ENCODE results near the gene COQ5. TPM values are rescaled to one million over a fixed set of nuclear protein-coding genes. Genes with fewer than 3 reads are reported as not detected.

Gene COQ5
- total RNA-seq, 4 donors from 2014 or later = 19.3 to 27.6 (median 22.6) TPM

- Histone ChIP-seq H3K36me3 (peaks cover 0 to 21% of the 10 kb centered on the region in 2 donors), H3K4me3 (no peak overlapping the region), H3K27ac (no peak overlapping the region), H3K9me3 (no peaks in the 10 kb centered on the region), H3K27me3 (no peaks in the 10 kb centered on the region), H3K4me1 (no peaks in the 10 kb centered on the region)
- no peak for ATAC-seq
- no peak for TF ChIP-seq POLR2AphosphoS5 (IDR thresholded peaks at IDR 0.05)
- TF ChIP-seq, protein P1, sequence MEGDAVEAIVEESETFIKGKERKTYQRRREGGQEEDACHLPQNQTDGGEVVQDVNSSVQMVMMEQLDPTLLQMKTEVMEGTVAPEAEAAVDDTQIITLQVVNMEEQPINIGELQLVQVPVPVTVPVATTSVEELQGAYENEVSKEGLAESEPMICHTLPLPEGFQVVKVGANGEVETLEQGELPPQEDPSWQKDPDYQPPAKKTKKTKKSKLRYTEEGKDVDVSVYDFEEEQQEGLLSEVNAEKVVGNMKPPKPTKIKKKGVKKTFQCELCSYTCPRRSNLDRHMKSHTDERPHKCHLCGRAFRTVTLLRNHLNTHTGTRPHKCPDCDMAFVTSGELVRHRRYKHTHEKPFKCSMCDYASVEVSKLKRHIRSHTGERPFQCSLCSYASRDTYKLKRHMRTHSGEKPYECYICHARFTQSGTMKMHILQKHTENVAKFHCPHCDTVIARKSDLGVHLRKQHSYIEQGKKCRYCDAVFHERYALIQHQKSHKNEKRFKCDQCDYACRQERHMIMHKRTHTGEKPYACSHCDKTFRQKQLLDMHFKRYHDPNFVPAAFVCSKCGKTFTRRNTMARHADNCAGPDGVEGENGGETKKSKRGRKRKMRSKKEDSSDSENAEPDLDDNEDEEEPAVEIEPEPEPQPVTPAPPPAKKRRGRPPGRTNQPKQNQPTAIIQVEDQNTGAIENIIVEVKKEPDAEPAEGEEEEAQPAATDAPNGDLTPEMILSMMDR (IDR thresholded peaks at IDR 0.05) = no peak
- TF ChIP-seq POLR2A (IDR thresholded peaks at IDR 0.05) = no peak
- TF ChIP-seq EP300 (IDR thresholded peaks at IDR 0.05) = no peak
- WGBS, 2 donors (ENCODE audit: low coverage in 1 of 2) = 80 to 89% methylated on average over 1 of the region's 1 CpG
Measured at GRCh38 chr12:120483621-120484020, 45.3 kb downstream of the COQ5 start.

DNA sequence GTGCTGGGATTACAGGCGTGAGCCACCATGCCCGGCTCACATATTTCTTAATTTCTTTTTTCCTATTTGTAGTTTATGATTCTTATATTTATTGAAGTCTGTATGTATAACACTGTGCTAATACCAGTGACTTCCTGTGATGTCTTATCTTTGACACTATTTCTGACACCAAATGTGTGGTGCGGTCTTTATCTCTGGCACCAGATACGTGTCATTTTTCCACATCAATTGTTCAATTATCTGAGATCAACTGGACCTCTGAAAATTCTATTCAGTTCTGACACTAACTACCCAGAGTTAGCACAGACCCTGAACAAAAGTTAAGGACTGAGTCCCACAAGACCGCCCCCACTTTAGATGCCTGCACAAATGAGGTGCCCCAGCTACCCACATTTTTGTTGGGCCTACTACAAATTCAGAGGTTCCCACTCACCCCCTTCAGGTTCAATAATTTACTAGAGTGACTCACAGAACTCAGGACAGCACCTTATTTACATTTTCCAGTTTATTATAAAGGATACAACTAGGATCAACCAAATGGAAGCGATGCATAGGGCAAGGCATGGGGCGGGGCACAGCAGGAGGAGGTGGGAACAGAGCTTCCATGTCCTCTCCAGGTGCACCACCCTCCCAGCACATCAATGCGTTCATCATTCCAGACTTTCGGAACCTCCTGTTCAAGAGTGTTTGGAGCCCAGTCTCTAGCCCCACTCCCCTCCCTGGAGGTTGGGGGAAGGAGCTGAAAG lies 47.8 kb downstream of the COQ5 start:
- Histone ChIP-seq H3K27me3 (no peaks in the 10 kb centered on the region), H3K4me3 (no peak overlapping the region), H3K36me3 (peaks cover 0 to 14% of the 10 kb centered on the region in 2 donors), H3K9me3 (no peaks in the 10 kb centered on the region), H3K4me1 (no peaks in the 10 kb centered on the region), H3K27ac (no peak overlapping the region)
- TF ChIP-seq POLR2AphosphoS5 (IDR thresholded peaks at IDR 0.05) (no peak), EP300 (IDR thresholded peaks at IDR 0.05) (no peak), POLR2A (IDR thresholded peaks at IDR 0.05) (no peak)
- TF ChIP-seq, protein P1 (IDR thresholded peaks at IDR 0.05) = no peak
- ATAC-seq = no peak
- WGBS, 2 donors (ENCODE audit: low coverage in 1 of 2) = 93 to 94% methylated on average over 5 to 9 of the region's 9 CpGs

DNA sequence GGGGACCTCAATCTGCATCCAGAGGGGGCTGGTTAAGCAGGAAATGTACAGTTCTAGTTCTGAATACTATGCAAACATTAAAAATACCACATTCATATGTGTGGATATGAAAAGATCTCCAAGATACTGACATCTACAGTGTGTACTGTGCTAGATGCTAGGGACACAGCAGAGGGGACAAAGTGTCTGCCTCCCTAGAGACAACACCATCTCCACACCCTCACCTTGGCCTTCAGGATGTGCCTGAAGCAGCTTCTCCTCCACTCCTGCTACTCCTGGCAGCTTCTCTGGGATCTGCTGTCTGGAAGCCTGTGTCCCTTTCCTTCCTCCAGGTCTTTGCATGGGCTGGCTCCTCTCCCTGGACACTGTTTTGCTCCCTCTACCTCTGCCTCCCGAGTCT lies 48.7 kb downstream of the COQ5 start:
- Histone ChIP-seq H3K4me1 (no peaks in the 10 kb centered on the region), H3K27ac (no peak overlapping the region)

GRCh38 chr12:120479458-120479857 lies 49.5 kb downstream of the COQ5 start:
- Histone ChIP-seq H3K27ac (no peak overlapping the region), H3K36me3 (peaks cover 0 to 14% of the 10 kb centered on the region in 2 donors), H3K9me3 (no peaks in the 10 kb centered on the region), H3K27me3 (no peaks in the 10 kb centered on the region), H3K4me3 (no peak overlapping the region), H3K4me1 (no peaks in the 10 kb centered on the region)
- 100% methylated on average over 1 of the region's 1 CpG; no CpG with 5 or more reads in 1 of the 2 donors for WGBS, 2 donors (ENCODE audit: low coverage in 1 of 2)
- no peak for TF ChIP-seq EP300 (IDR thresholded peaks at IDR 0.05)
- no peak for TF ChIP-seq POLR2A (IDR thresholded peaks at IDR 0.05)
- TF ChIP-seq, protein P1 (IDR thresholded peaks at IDR 0.05) = no peak
- no peak for TF ChIP-seq POLR2AphosphoS5 (IDR thresholded peaks at IDR 0.05)
- no peak for ATAC-seq

More for the DNA sequence above, 48.7 kb downstream of the COQ5 start:
- no peak for TF ChIP-seq POLR2A (IDR thresholded peaks at IDR 0.05)
- no peak for TF ChIP-seq EP300 (IDR thresholded peaks at IDR 0.05)
- TF ChIP-seq, protein P1 (IDR thresholded peaks at IDR 0.05) = no peak
- no peak for TF ChIP-seq POLR2AphosphoS5 (IDR thresholded peaks at IDR 0.05)
- Histone ChIP-seq H3K9me3 (no peaks in the 10 kb centered on the region), H3K36me3 (peaks cover 0 to 14% of the 10 kb centered on the region in 2 donors), H3K27me3 (no peaks in the 10 kb centered on the region), H3K4me3 (no peak overlapping the region)
- ATAC-seq = no peak
- 50% methylated on average over 1 of the region's 1 CpG for WGBS, 2 donors (ENCODE audit: low coverage in 1 of 2)

DNA sequence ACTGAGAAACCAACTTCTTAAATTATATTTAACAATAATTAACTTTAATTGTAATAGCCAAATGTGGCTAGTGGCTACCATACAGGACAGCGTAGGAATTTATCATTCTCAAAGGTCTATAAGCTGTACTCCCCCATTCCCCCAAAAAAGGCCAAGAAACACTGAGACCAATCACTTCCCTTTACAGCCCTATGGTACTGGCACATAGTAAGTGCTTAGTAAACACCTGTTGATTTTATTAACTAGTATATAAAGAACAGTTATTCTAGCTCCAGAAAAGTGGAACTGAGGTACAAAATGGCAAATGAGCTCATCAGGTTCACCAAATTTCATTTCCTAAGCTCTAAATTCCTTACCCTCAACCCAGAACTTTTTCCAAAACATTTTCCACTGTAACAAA lies 53.3 kb downstream of the COQ5 start:
- Histone ChIP-seq H3K4me1 (peaks cover 0 to 13% (median under 1%) of the 10 kb centered on the region in 3 donors), H3K27me3 (no peaks in the 10 kb centered on the region), H3K9me3 (no peaks in the 10 kb centered on the region), H3K4me3 (no peak overlapping the region), H3K36me3 (no peaks in the 10 kb centered on the region), H3K27ac (no peak overlapping the region)
- 100% methylated on average over 1 of the region's 1 CpG for WGBS, 2 donors (ENCODE audit: low coverage in 1 of 2)
- TF ChIP-seq POLR2A (IDR thresholded peaks at IDR 0.05) (no peak), EP300 (IDR thresholded peaks at IDR 0.05) (no peak), POLR2AphosphoS5 (IDR thresholded peaks at IDR 0.05) (no peak)
- TF ChIP-seq, protein P1 (IDR thresholded peaks at IDR 0.05) = no peak
- ATAC-seq = no peak

All from gastroesophageal sphincter (tissue), 4 donors.